ENCODE data around the gene SNX8. TPM values are rescaled to one million over a fixed set of nuclear protein-coding genes. Genes with fewer than 3 reads are reported as not detected.

The SNX8 gene
- total and polyA plus RNA-seq, 9 of the 15 experiments (the other 6 are each of a cell fraction or from before 2014, with no cell fraction given): 2.7 to 51.6 (median 16.9) TPM

- no peak overlapping the region for H3K4me2 ChIP-seq (ENCODE audit: insufficient read depth, low read length)
- H3K4me1 ChIP-seq (replicated peaks in 1 of 2; ENCODE audit: control insufficient read depth in 2 of 2, insufficient read depth in 2 of 2, low read length in 2 of 2): peaks cover 0 to 10% of the 10 kb centered on the region in 2 experiments; a peak in 1 of 5 replicates
- in situ Hi-C loops (cut with MboI) (no loop called here), intact Hi-C loops (cut with micrococcal nuclease) (no loop called here)
- no peak for DNase-seq (ENCODE audit: extremely low read depth in 1 of 4, low spot score in 3 of 4)
- CTCF ChIA-PET (ENCODE audit: low intra/inter-chr PET ratio): interaction anchor here (0.5 kb wide), 1 partner anchor 52 kb away, joined by 5 read pairs; no protein-coding TSS in a partner anchor
- no peak for TF ChIP-seq DNMT1 (IDR thresholded peaks at IDR 0.05)
- no peak for TF ChIP-seq SMARCA5 (IDR thresholded peaks at IDR 0.05)
- TF ChIP-seq POLR2G (IDR thresholded peaks at IDR 0.05; ENCODE audit: low read depth, low read length): 0 out of 2 replicates have a peak, but pooled peaks have one; percentile 18
- H3K9me3 ChIP-seq (replicated peaks; ENCODE audit: control insufficient read depth, insufficient read depth, low read depth, low read length): 0 out of 2 replicates have a peak, but pooled peaks cover 2% of the 10 kb centered on the region
- H3K9me1 ChIP-seq (ENCODE audit: control insufficient read depth, insufficient read depth, low read length): no peaks in the 10 kb centered on the region
- no TSS peak for BruUV-seq (replicated peaks)
- peaks cover 84% of the 10 kb centered on the region; the same call in 2 of the 3 replicates for H3K36me3 ChIP-seq (ENCODE audit: control insufficient read depth, insufficient read depth, low read length)
- FAIRE-seq: no peak
- H3K4me3 ChIP-seq: no peak overlapping the region
- POLR2A ChIA-PET: no interaction called here
- no peaks in the 10 kb centered on the region for H3K79me2 ChIP-seq (ENCODE audit: control insufficient read depth, insufficient read depth, low read length)
- WGBS (ENCODE audit: insufficient coverage, low coverage, missing lambda C conversion rate): 96% methylated on average over 11 of the region's 13 CpGs
- no peak for ATAC-seq
- H4K20me1 ChIP-seq (replicated peaks; ENCODE audit: control insufficient read depth, insufficient read depth, low read length): no peaks in the 10 kb centered on the region; the same call in none of the 2 replicates
- H3K27me3 ChIP-seq (ENCODE audit: control insufficient read depth in 2 of 2, insufficient read depth in 2 of 2, low read length in 2 of 2): no peaks in the 10 kb centered on the region
- H2AFZ ChIP-seq (ENCODE audit: low read depth, low read length): no peak overlapping the region
- H3K27ac ChIP-seq (ENCODE audit: extremely low read depth, low read depth, low read length): no peak overlapping the region
- H3K9ac ChIP-seq (ENCODE audit: insufficient read depth in 1 of 2, low read depth in 2 of 2, low read length in 2 of 2): no peak overlapping the region
These were observed 102.3 kb downstream of the SNX8 start for GRCh38 chr7:2211926-2212325.

GRCh38 chr7:2211259-2211880, 102.9 kb downstream of the SNX8 start:
- peaks cover 81% of the 10 kb centered on the region; the same call in 2 of the 3 replicates for H3K36me3 ChIP-seq (ENCODE audit: control insufficient read depth, insufficient read depth, low read length)
- POLR2A ChIA-PET: interaction anchor here (0.5 kb wide), 1 partner anchor 143 kb away, joined by 3 read pairs; the partner anchor contains the start of gene EIF3B
- intact Hi-C loops (cut with micrococcal nuclease): no loop called here
- peaks cover 0 to 10% of the 10 kb centered on the region in 2 experiments; a peak in 1 of 5 replicates for H3K4me1 ChIP-seq (replicated peaks in 1 of 2; ENCODE audit: control insufficient read depth in 2 of 2, insufficient read depth in 2 of 2, low read length in 2 of 2)
- in situ Hi-C loops (cut with MboI): no loop called here
- 0 out of 2 replicates have a peak, but pooled peaks cover 2% of the 10 kb centered on the region for H3K9me3 ChIP-seq (replicated peaks; ENCODE audit: control insufficient read depth, insufficient read depth, low read depth, low read length)
- DNase-seq (ENCODE audit: extremely low read depth in 1 of 4, low spot score in 3 of 4): no peak
- no peak overlapping the region for H3K4me2 ChIP-seq (ENCODE audit: insufficient read depth, low read length)
- CTCF ChIA-PET (ENCODE audit: low intra/inter-chr PET ratio): no interaction called here
- TF ChIP-seq ZNF408 (CRISPR knock-in tag; IDR thresholded peaks at IDR 0.05; ENCODE audit: low read depth) (no peak), ZNF175 (CRISPR knock-in tag; IDR thresholded peaks at IDR 0.05; ENCODE audit: low read depth) (no peak), CREM (IDR thresholded peaks at IDR 0.05; ENCODE audit: low read depth) (no peak)
- FAIRE-seq: no peak
- no peaks in the 10 kb centered on the region for H3K27me3 ChIP-seq (ENCODE audit: control insufficient read depth in 2 of 2, insufficient read depth in 2 of 2, low read length in 2 of 2)
- no peak overlapping the region for H3K4me3 ChIP-seq
- no peak overlapping the region for H3K27ac ChIP-seq (ENCODE audit: extremely low read depth, low read depth, low read length)
- BruUV-seq (replicated peaks): no TSS peak
- H3K79me2 ChIP-seq (ENCODE audit: control insufficient read depth, insufficient read depth, low read length): no peaks in the 10 kb centered on the region
- ATAC-seq: no peak
- WGBS (ENCODE audit: insufficient coverage, low coverage, missing lambda C conversion rate): 91% methylated on average over 15 of the region's 15 CpGs
- no peak overlapping the region for H2AFZ ChIP-seq (ENCODE audit: low read depth, low read length)
- H3K9ac ChIP-seq (ENCODE audit: insufficient read depth in 1 of 2, low read depth in 2 of 2, low read length in 2 of 2): no peak overlapping the region
- no peaks in the 10 kb centered on the region; the same call in none of the 2 replicates for H4K20me1 ChIP-seq (replicated peaks; ENCODE audit: control insufficient read depth, insufficient read depth, low read length)
- no peaks in the 10 kb centered on the region for H3K9me1 ChIP-seq (ENCODE audit: control insufficient read depth, insufficient read depth, low read length)

Data from K562 (cell line).